MCF 10A (cell line): Measurements from ENCODE around the gene ANGEL2. TPM values are rescaled to one million over a fixed set of nuclear protein-coding genes. Genes with fewer than 3 reads are reported as not detected.
"Not testable (repeated sequence)": the region's sequence is repeated elsewhere in the genome, so short reads cannot be mapped to it uniquely, and the experiment has no call there.

ENCODE experiments used
- BruUV-seq: library from RNA; stranded (reverse); fragments of 400-500 nt; replicated peaks from 2 replicates; lab custom pipeline; 2021; lab: Mats Ljungman, UMichigan
- CTCF ChIA-PET: fragments of 300-600 bp; sonication (Branson Sonifier 250); formaldehyde crosslinking; extraction: SDS; loops from one replicate; lab custom pipeline; 2021; ENCODE audit warnings: antibody characterized with exemption, inconsistent platforms; lab: Yijun Ruan, JAX
- POLR2A ChIA-PET: fragments of 300-600, 350-650 bp; sonication (Branson Sonifier 250); formaldehyde crosslinking; extraction: SDS; loops from one replicate; lab custom pipeline; 2020; ENCODE audit warnings: antibody characterized with exemption, inconsistent platforms; lab: Yijun Ruan, JAX
- DNase-seq: peaks from one replicate; pipeline ENCODE4 v3.0.0-alpha.2; 2018; ENCODE audit not compliant: unreplicated experiment
- H3K27ac Mint-ChIP-seq: one replicate; pipeline ENCODE4 v1.8.0; 2022; ENCODE audit warnings: mild to moderate bottlenecking, low read depth, mixed read lengths; ENCODE audit not compliant: unreplicated experiment
- H3K27me3 Mint-ChIP-seq: one replicate; pipeline ENCODE4 v1.8.0; 2022; ENCODE audit warnings: mixed read lengths; ENCODE audit not compliant: insufficient read depth, unreplicated experiment
- H3K36me3 Mint-ChIP-seq: one replicate; pipeline ENCODE4 v1.8.0; 2022; ENCODE audit warnings: mild to moderate bottlenecking, moderate library complexity, mixed read lengths; ENCODE audit not compliant: insufficient read depth, unreplicated experiment
- H3K4me1 Mint-ChIP-seq: one replicate; pipeline ENCODE4 v1.8.0; 2022; ENCODE audit warnings: mixed read lengths; ENCODE audit not compliant: insufficient read depth, unreplicated experiment
- H3K4me3 Mint-ChIP-seq: one replicate; pipeline ENCODE4 v1.8.0; 2022; ENCODE audit warnings: mild to moderate bottlenecking, moderate library complexity, mixed read lengths; ENCODE audit not compliant: unreplicated experiment
- H3K9me3 Mint-ChIP-seq: one replicate; pipeline ENCODE4 v1.8.0; 2022; ENCODE audit warnings: mixed read lengths; ENCODE audit not compliant: unreplicated experiment
- CTCF ChIP-seq: fragments of 200-600 bp; IDR thresholded peaks from one replicate; pipeline ENCODE4 v1.8.0; 2022; ENCODE audit warnings: antibody characterized with exemption, mild to moderate bottlenecking; ENCODE audit not compliant: unreplicated experiment
- intact Hi-C: fragments of 100-400 bp; cut with micrococcal nuclease; formaldehyde crosslinking; loops from 2 replicates; pipeline ENCODE4 v1.14.1; 2022
- total RNA-seq: library from RNA; stranded (reverse); gene quantifications from 2 replicates; pipeline ENCODE4 v1.2.3, GENCODE V29; 2022

ANGEL2 gene
- total RNA-seq, 1 experiment from 2014 or later: 89.7 TPM

DNA sequence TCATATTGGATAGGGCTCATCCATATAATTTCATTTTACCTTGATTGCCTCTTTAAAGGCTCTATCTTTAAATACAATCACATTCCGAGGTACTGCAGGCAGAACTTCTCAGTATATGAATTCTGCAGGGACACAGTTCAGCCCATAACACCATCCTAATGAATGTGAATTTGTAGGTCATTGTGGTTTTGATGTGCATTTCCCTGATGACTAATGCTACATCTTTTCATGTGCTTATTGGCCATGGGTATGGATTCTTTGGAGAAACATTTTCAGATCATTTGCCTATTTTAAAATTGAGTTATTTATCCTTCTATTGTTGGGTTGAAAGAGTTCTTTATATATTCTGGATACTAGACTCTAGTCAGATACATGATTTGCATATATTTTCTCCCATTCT, 25.8 kb upstream of the ANGEL2 start:
- H3K27me3 Mint-ChIP-seq: peaks cover 4% of the 10 kb centered on the region
- TF ChIP-seq CTCF: no peak
- intact Hi-C loops: no loop called here
- no TSS peak for BruUV-seq
- no peaks in the 10 kb centered on the region for H3K9me3 Mint-ChIP-seq
- peak; percentile 46 for DNase-seq
- CTCF ChIA-PET: no interaction called here
- POLR2A ChIA-PET: interaction anchor here (1.0 to 1.5 kb wide), 2 partner anchors 10 to 26 kb away, joined by 4 to 6 read pairs; partner anchors contain the start of genes ANGEL2 and RPS6KC1
- no peak overlapping the region for H3K4me3 Mint-ChIP-seq
- no peak overlapping the region for H3K27ac Mint-ChIP-seq
- no peaks in the 10 kb centered on the region for H3K36me3 Mint-ChIP-seq
- H3K4me1 Mint-ChIP-seq: no peaks in the 10 kb centered on the region

DNA sequence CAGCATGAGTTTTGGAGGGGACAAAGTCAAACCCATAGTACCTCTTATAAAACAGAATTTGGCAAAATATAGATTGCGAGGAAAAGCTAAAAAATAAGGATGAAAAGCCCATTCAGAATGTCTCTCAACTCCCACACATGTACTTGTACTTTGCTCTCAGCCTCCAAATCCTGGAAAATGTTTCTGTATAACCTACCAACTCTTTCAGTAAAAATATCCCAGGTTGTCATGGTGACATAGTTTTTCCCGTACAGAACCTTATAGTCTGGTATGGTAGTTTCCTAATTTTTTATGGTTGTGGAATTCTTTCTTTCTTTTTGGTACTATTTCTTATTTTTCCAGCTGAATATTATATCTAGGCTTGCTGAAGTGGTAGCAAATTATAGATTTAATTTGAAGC, 19.9 kb upstream of the ANGEL2 start:
- Mint-ChIP-seq H3K4me1 (no peaks in the 10 kb centered on the region), H3K27ac (no peak overlapping the region), H3K27me3 (peaks cover 34% of the 10 kb centered on the region), H3K9me3 (no peaks in the 10 kb centered on the region), H3K36me3 (no peaks in the 10 kb centered on the region), H3K4me3 (no peak overlapping the region)
- ChIA-PET CTCF (interaction anchor here (0.5 to 0.6 kb wide), 2 partner anchors 708 to 958 kb away, joined by 3 read pairs; no protein-coding TSS in a partner anchor), POLR2A (no interaction called here)
- TF ChIP-seq CTCF: no peak
- DNase-seq: no peak
- no TSS peak for BruUV-seq
- intact Hi-C loops: no loop called here

- BruUV-seq: no TSS peak
- H3K4me3 Mint-ChIP-seq: no peak overlapping the region
- H3K9me3 Mint-ChIP-seq: no peaks in the 10 kb centered on the region
These were observed 19.0 kb upstream of the ANGEL2 start for GRCh38 chr1:213034713-213035112.

DNA sequence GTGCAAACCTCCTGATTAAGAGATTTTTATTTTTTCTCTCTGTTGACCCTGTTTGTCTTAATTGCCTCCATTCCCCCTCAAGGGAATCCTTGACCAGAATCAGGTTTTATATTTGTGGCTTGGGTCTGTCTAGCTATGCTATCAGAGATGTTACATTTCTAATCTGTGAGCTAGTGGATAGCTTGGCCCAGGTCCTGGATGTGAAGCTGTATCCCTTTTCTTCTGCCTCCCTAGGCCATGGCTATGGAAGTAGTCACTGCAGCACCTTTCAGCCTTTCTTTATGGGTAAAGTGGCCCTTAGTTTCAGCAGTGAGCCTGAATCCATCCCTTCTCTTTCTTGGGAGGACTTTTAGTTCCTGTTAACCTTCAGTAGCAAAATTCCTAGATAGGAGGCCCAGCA, 17.0 kb upstream of the ANGEL2 start:
- POLR2A ChIA-PET: interaction anchor here (1.7 kb wide), 1 partner anchor 18 kb away, joined by 5 read pairs; the partner anchor contains the start of gene RPS6KC1
- CTCF ChIA-PET: interaction anchor here (0.5 to 1.7 kb wide), 4 partner anchors 11 to 132 kb away, joined by 3 to 8 read pairs (median 4); no protein-coding TSS in a partner anchor
- no peaks in the 10 kb centered on the region for H3K36me3 Mint-ChIP-seq

More at GRCh38 chr1:213034713-213035112, 19.0 kb upstream of the ANGEL2 start:
- Mint-ChIP-seq H3K27ac (no peak overlapping the region), H3K36me3 (no peaks in the 10 kb centered on the region), H3K4me1 (no peaks in the 10 kb centered on the region), H3K27me3 (peaks cover 43% of the 10 kb centered on the region)
- ChIA-PET POLR2A (no interaction called here), CTCF (no interaction called here)
- intact Hi-C loops: no loop called here
- TF ChIP-seq CTCF: no peak
- no peak for DNase-seq

DNA sequence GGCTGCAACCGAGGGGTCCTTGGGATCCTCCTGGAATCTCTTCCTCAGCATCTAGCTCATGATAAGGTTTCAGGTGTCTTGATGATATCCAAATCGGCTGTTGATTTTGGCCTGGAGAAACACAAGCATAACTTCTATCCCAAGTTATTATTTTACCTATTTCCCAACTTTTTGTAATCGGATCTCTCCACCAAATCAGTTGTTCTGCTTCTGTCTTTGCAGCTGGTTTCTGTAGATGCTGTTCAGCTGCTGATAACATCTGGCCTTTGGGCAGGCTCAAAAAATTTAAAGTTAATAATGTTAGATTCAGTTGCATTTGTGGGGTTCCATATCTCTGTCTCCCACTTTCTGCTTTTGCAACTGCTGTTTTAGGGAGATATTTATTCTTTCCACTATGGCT, 11.4 kb upstream of the ANGEL2 start:
- peaks cover 52% of the 10 kb centered on the region for H3K27me3 Mint-ChIP-seq
- H3K4me3 Mint-ChIP-seq, CTCF ChIA-PET, BruUV-seq, H3K27ac Mint-ChIP-seq, H3K4me1 Mint-ChIP-seq, DNase-seq, H3K36me3 Mint-ChIP-seq, H3K9me3 Mint-ChIP-seq, intact Hi-C loops: not testable (repeated sequence)
- POLR2A ChIA-PET: interaction anchor here (1.4 kb wide), 1 partner anchor 23 kb away, joined by 4 read pairs; no protein-coding TSS in a partner anchor

More for the DNA sequence above, 17.0 kb upstream of the ANGEL2 start:
- no peaks in the 10 kb centered on the region for H3K4me1 Mint-ChIP-seq
- H3K27ac Mint-ChIP-seq: no peak overlapping the region
- peaks cover 54% of the 10 kb centered on the region for H3K27me3 Mint-ChIP-seq
- no peak overlapping the region for H3K4me3 Mint-ChIP-seq
- no peak for DNase-seq
- intact Hi-C loops: no loop called here
- TF ChIP-seq CTCF: no peak
- no peaks in the 10 kb centered on the region for H3K9me3 Mint-ChIP-seq
- no TSS peak for BruUV-seq
